K562 (cell line): Measurements from ENCODE around the gene ASB13.

Experiments
- ARID2 ChIP-seq: fragments of 450-650 bp; IDR thresholded peaks from 2 replicates; pipeline ENCODE4 v1.6.1; 2017; ENCODE audit warnings: antibody characterized with exemption, mild to moderate bottlenecking
- HNRNPK ChIP-seq: fragments of 200-400 bp; formaldehyde crosslinking; IDR thresholded peaks from one replicate; pipeline ENCODE4 v1.6.1; 2018; ENCODE audit warnings: mild to moderate bottlenecking, low read depth, low read length; ENCODE audit not compliant: poor library complexity, severe bottlenecking

- no peak for TF ChIP-seq HNRNPK
- no peak for TF ChIP-seq ARID2
Measured at GRCh38 chr10:5616046-5616445, 50.3 kb downstream of the ASB13 start.
